Endothelial cell of umbilical vein (primary cell): Measurements from ENCODE around the gene TNS4. TPM values are rescaled to one million over a fixed set of nuclear protein-coding genes. Genes with fewer than 3 reads are reported as not detected.

Source experiments
- BruUV-seq: library from RNA; stranded (reverse); fragments of 400-500 nt; replicated peaks from 2 replicates; lab custom pipeline; 2021; lab: Mats Ljungman, UMichigan
- CTCF ChIA-PET: fragments of 300-600, 350-600 bp; sonication (Branson Sonifier 250); formaldehyde crosslinking; loops from one replicate; lab custom pipeline; 2021; ENCODE audit warnings: antibody characterized with exemption, inconsistent platforms; lab: Charles Lee
- POLR2A ChIA-PET: fragments of 300-600, 350-600 bp; sonication (Branson Sonifier 250); formaldehyde crosslinking; loops from one replicate; lab custom pipeline; 2021; ENCODE audit warnings: antibody characterized with exemption, inconsistent platforms; lab: Charles Lee
- DNase-seq: peaks from one replicate; pipeline ENCODE4 v3.0.0-alpha.2; 2011; ENCODE audit warnings: low read depth, low spot score
- FAIRE-seq: peaks from 2 replicates; lab custom pipeline; 2011; peaks lifted over from hg19 to GRCh38; lab: Jason Lieb, UNC
- H2AFZ ChIP-seq: 2 replicates; pipeline ENCODE4 v1.6.0; 2012; ENCODE audit warnings: low read depth, low read length, control low read depth, inconsistent platforms
- H3K27ac ChIP-seq: 2 replicates; pipeline ENCODE4 v1.5.1; 2011; ENCODE audit warnings: low read depth, mild to moderate bottlenecking, control low read depth, low read length, moderate library complexity; ENCODE audit not compliant: insufficient read depth
- H3K27me3 ChIP-seq, 2 experiments: 2 replicates each; pipeline versions ENCODE4 v1.6.0 to v1.6.1; 2011; ENCODE audit warnings: low read length in 2 of 2, mixed read lengths in 1 of 2; ENCODE audit not compliant: control insufficient read depth in 2 of 2, insufficient read depth in 2 of 2
- H3K36me3 ChIP-seq, 2 experiments: 2 replicates in 1 of 2; 3 replicates in 1 of 2; pipeline ENCODE4 v1.5.1; 2011; ENCODE audit warnings: low read length in 2 of 2, mild to moderate bottlenecking in 1 of 2, moderate library complexity in 1 of 2; ENCODE audit not compliant: control insufficient read depth in 2 of 2, insufficient read depth in 2 of 2; ENCODE audit errors: extremely low read depth in 1 of 2
- H3K4me1 ChIP-seq: 3 replicates; pipeline ENCODE4 v1.5.1; 2011; ENCODE audit warnings: mild to moderate bottlenecking, low read length; ENCODE audit not compliant: control insufficient read depth, insufficient read depth; ENCODE audit errors: extremely low read depth
- H3K4me2 ChIP-seq: 2 replicates; pipeline ENCODE4 v1.6.1; 2011; ENCODE audit warnings: low read length, control low read depth, mixed read lengths; ENCODE audit not compliant: insufficient read depth
- H3K4me3 ChIP-seq, 3 experiments: fragments of 200-600 bp in 1 of 3; sonication (generic), shearing (Covaris generic) in 1 of 3; replicated peaks in 1 of 3; 2 replicates each; pipeline ENCODE4 v1.5.1; 2011 to 2016; ENCODE audit warnings: control low read depth in 3 of 3, low read length in 3 of 3, mild to moderate bottlenecking in 2 of 3, inconsistent platforms in 1 of 3, low read depth in 1 of 3, moderate library complexity in 1 of 3; ENCODE audit not compliant: insufficient read depth in 1 of 3
- H3K79me2 ChIP-seq: 2 replicates; pipeline ENCODE4 v1.6.0; 2012; ENCODE audit warnings: low read length, inconsistent platforms; ENCODE audit not compliant: control insufficient read depth, insufficient read depth
- H3K9ac ChIP-seq: replicated peaks from 2 replicates; pipeline ENCODE3; 2011; ENCODE audit warnings: low read length, control low read depth; ENCODE audit not compliant: insufficient read depth; ENCODE audit errors: extremely low read depth
- H3K9me1 ChIP-seq: replicated peaks from 3 replicates; pipeline ENCODE4 v1.6.0; 2011; ENCODE audit warnings: mild to moderate bottlenecking, low read length; ENCODE audit not compliant: control insufficient read depth, insufficient read depth; ENCODE audit errors: extremely low read depth
- H3K9me3 ChIP-seq: replicated peaks from 2 replicates; pipeline ENCODE4 v1.5.1; 2012; ENCODE audit warnings: low read length, inconsistent platforms; ENCODE audit not compliant: control insufficient read depth, insufficient read depth
- H4K20me1 ChIP-seq: replicated peaks from 2 replicates; pipeline ENCODE3; 2011; ENCODE audit warnings: mild to moderate bottlenecking, low read length; ENCODE audit not compliant: control insufficient read depth, insufficient read depth; ENCODE audit errors: extremely low read depth
- EZH2 ChIP-seq: IDR thresholded peaks from 2 replicates; pipeline ENCODE4 v1.6.1; 2012; ENCODE audit warnings: borderline replicate concordance, low read depth, mild to moderate bottlenecking, moderate library complexity, low read length, inconsistent platforms; ENCODE audit not compliant: severe bottlenecking
- FOS ChIP-seq: IDR thresholded peaks from 2 replicates; pipeline ENCODE4 v1.6.1; 2011; ENCODE audit warnings: mild to moderate bottlenecking, low read length, moderate library complexity, borderline replicate concordance; ENCODE audit not compliant: insufficient read depth
- GATA2 ChIP-seq: IDR thresholded peaks from 2 replicates; pipeline ENCODE4 v1.7.0; 2011; ENCODE audit warnings: low read depth, mild to moderate bottlenecking, moderate library complexity, mixed read lengths, low read length; ENCODE audit not compliant: insufficient read length, insufficient read depth
- JUN ChIP-seq: IDR thresholded peaks from 2 replicates; pipeline ENCODE4 v1.6.1; 2011; ENCODE audit warnings: borderline replicate concordance, low read depth; ENCODE audit not compliant: insufficient read length, insufficient read depth
- MYC ChIP-seq: IDR thresholded peaks from one replicate; pipeline ENCODE4 v1.6.1; 2011; ENCODE audit warnings: mild to moderate bottlenecking, low read depth, low read length
- POLR2AphosphoS5 ChIP-seq: IDR thresholded peaks from 2 replicates; pipeline ENCODE4 v1.6.1; 2012; ENCODE audit warnings: low read depth, mild to moderate bottlenecking, control low read depth, low read length, moderate library complexity; ENCODE audit not compliant: insufficient read depth
- dilution Hi-C: fragments of 300-500 bp; cut with MboI; formaldehyde crosslinking; loops from one replicate; pipeline ENCODE4 v1.15.0; 2019; ENCODE audit warnings: low sequenced_read_pairs; ENCODE audit not compliant: extremely low pct_ligation_motif_present
- intact Hi-C: fragments of 100-400 bp; cut with micrococcal nuclease; formaldehyde crosslinking; loops from one replicate; pipeline ENCODE4 v1.10.0; 2022
- polyA plus RNA-seq, 4 experiments: library from polyadenylated mRNA; depleted of rRNA in 3 of 4; stranded (reverse) in 3 of 4; unstranded in 1 of 4; fragments of >200 nt; gene quantifications; 2 replicates each; pipeline versions ENCODE4 v1.2.1 to v1.2.3, GENCODE V29; 2011 to 2012; ENCODE audit warnings: missing spikeins in 1 of 4
- total RNA-seq: library from RNA; stranded (reverse); gene quantifications from 2 replicates; pipeline ENCODE4 v1.2.3, GENCODE V29; 2021
- TF ChIP-seq, protein P1 (sequence below): IDR thresholded peaks from 2 replicates; pipeline ENCODE4 v1.6.1; 2011; ENCODE audit not compliant: insufficient read depth, insufficient read length
- TF ChIP-seq, protein P2 (sequence below), 2 donors: IDR thresholded peaks; 1 replicate in 1 of 2; 2 replicates in 1 of 2; pipeline ENCODE4 v1.5.1; 2011; ENCODE audit warnings: low read length in 2 of 2, mild to moderate bottlenecking in 2 of 2, moderate library complexity in 2 of 2, control low read depth in 1 of 2, inconsistent platforms in 1 of 2, low read depth in 1 of 2; ENCODE audit not compliant: insufficient read depth in 1 of 2; ENCODE audit errors: extremely low read depth in 1 of 2

The TNS4 gene
- total and polyA plus RNA-seq, 2 donors (not counting 3 experiments of a cell fraction or from before 2014, with no cell fraction given) = not detected

DNA sequence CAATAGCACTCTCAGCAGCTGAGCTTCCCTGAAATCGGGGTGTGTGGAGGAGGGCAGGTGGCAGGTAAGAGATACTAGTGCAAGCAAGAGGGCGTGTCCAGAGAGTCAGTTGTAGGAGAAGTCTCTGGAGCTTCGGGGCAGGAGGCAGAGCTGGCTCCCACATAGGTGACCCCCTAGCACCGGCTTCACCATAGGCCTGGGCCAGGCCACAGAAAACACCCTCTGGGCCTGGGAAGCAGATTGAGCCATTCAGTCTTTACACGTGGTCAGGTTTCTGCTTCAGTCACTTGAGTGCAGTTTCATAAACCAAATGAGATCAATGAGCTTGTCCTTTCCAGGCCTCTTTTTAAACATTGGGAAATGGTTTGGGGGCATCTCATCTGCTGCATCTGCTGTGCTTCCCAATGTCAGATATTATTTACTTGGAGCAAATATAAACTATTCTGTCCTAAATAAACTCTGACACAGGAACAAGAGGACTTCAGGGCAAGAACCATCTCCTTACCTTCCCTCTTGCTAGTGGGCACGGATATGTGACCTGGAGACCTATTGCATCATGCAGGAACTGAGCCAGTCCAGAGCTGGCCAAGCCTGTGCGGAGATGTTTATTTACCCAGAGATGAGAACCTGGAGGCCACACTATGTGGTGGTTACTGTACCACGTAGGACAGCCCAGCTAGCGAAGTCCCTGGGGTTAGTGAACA lies 47.7 kb upstream of the TNS4 start:
- Histone ChIP-seq H4K20me1 (no peaks in the 10 kb centered on the region), H3K9me1 (no peaks in the 10 kb centered on the region), H3K4me3 (no peak overlapping the region), H3K79me2 (no peaks in the 10 kb centered on the region), H3K4me1 (peaks cover 16% of the 10 kb centered on the region), H3K27ac (no peak overlapping the region), H3K4me2 (no peak overlapping the region), H2AFZ (peak overlapping the region; percentile 25), H3K9ac (no peak overlapping the region), H3K9me3 (no peaks in the 10 kb centered on the region), H3K36me3 (no peaks in the 10 kb centered on the region), H3K27me3 (no peaks in the 10 kb centered on the region)
- FAIRE-seq (peak; percentile 95), DNase-seq (peak; percentile 87)
- ChIA-PET CTCF (interaction anchor here (0.8 to 3.6 kb wide), 8 partner anchors 8 to 134 kb away, joined by 3 to 35 read pairs (median 3); no protein-coding TSS in a partner anchor), POLR2A (no interaction called here)
- BruUV-seq = no TSS peak
- dilution Hi-C loops = no loop called here
- intact Hi-C loops = no loop called here
- TF ChIP-seq EZH2 (no peak), GATA2 (no peak), JUN (no peak), POLR2AphosphoS5 (peak; percentile 32), FOS (no peak), MYC (no peak)
- TF ChIP-seq, protein P1, sequence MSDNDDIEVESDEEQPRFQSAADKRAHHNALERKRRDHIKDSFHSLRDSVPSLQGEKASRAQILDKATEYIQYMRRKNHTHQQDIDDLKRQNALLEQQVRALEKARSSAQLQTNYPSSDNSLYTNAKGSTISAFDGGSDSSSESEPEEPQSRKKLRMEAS = no peak
- TF ChIP-seq, protein P2, sequence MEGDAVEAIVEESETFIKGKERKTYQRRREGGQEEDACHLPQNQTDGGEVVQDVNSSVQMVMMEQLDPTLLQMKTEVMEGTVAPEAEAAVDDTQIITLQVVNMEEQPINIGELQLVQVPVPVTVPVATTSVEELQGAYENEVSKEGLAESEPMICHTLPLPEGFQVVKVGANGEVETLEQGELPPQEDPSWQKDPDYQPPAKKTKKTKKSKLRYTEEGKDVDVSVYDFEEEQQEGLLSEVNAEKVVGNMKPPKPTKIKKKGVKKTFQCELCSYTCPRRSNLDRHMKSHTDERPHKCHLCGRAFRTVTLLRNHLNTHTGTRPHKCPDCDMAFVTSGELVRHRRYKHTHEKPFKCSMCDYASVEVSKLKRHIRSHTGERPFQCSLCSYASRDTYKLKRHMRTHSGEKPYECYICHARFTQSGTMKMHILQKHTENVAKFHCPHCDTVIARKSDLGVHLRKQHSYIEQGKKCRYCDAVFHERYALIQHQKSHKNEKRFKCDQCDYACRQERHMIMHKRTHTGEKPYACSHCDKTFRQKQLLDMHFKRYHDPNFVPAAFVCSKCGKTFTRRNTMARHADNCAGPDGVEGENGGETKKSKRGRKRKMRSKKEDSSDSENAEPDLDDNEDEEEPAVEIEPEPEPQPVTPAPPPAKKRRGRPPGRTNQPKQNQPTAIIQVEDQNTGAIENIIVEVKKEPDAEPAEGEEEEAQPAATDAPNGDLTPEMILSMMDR (IDR thresholded peaks at IDR 0.05; ENCODE audit: extremely low read depth in 1 of 2, insufficient read depth in 1 of 2, low read depth in 1 of 2, low read length in 2 of 2) = no peak
